ENCODE data around the gene LYRM1. TPM values are rescaled to one million over a fixed set of nuclear protein-coding genes. Genes with fewer than 3 reads are reported as not detected.
A peak's percentile ranks its signal among the peaks of the same experiment; 100 is the strongest.

LYRM1 gene
- total and polyA plus RNA-seq, 5 donors from 2014 or later, result 15.5 to 56.1 (median 52.4) TPM

DNA sequence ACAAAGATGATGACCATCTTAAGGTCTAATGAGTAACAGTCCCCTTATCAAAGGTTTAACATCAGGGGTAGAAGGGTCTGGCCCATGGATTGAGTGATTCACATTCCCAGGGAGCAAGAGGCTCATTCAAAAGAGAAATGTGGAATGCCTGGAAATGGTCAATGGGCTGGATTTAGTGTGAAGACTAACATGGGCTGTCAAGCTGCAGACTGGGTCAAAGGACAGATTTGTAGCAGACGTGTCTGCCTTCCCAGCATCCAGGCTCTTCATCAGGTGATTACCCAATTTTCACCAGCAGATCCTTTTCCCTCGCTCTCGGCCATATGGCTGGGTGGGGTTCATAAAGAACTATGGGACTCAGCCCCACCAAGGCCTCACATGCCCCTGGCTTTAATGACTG is 27.2 kb upstream of the LYRM1 start:
- no peaks in the 10 kb centered on the region for H3K9me3 ChIP-seq (ENCODE audit: control insufficient read depth in 2 of 2, low read length in 2 of 2)
- H3K36me3 ChIP-seq (ENCODE audit: control insufficient read depth, insufficient read depth, low read length), result no peaks in the 10 kb centered on the region
- no peaks in the 10 kb centered on the region for H3K27me3 ChIP-seq (ENCODE audit: control insufficient read depth, insufficient read depth, low read length)
- Mint-ChIP-seq H3K27me3 (peaks cover 4% of the 10 kb centered on the region), H3K4me1 (peaks cover 17 to 43% (median 39%) of the 10 kb centered on the region in 4 donors), H3K27ac (peak overlapping the region; percentile 93 to 98 (median 95)), H3K4me3 (peak overlapping the region in 2 of 4 donors; percentile 22 to 79), H3K36me3 (peaks cover 7% of the 10 kb centered on the region), H3K9me3 (no peaks in the 10 kb centered on the region)
- H3K27ac ChIP-seq (ENCODE audit: insufficient read depth, low read length, poor library complexity, severe bottlenecking), result peak overlapping the region; percentile 77
- DNase-seq, result no peak
- H3K4me1 ChIP-seq (ENCODE audit: control insufficient read depth, insufficient read depth, low read length, poor library complexity, severe bottlenecking), result peaks cover 21% of the 10 kb centered on the region
- no peak overlapping the region for H3K4me3 ChIP-seq (ENCODE audit: low read depth, low read length)
- ATAC-seq (ENCODE audit: low read depth in 2 of 2), result no peak

DNA sequence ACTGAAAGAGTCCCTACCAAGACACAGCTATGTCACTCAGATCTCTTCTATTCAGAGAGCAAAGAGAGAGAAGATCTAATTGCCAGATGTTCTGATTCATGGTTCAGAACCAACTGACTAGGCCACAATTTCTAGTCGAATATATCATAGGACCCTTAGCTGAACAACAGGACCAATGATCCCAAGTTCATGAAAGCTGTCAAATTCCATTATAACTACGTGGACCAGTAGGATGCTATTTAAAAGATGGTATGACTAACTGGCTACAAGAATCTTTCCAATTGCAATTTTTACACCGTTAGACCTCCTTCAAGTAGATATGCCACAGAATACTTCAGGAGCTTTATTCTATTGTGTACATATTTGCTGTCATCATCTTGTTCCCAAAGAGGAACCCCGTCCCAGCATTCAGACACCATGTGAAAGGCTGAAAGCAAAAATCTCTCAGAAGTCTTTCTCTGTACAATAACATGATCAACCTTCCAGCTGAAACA is 26.4 kb upstream of the LYRM1 start:
- Histone ChIP-seq H3K4me3 (ENCODE audit: low read depth, low read length) (peak overlapping the region; percentile 83), H3K4me1 (ENCODE audit: control insufficient read depth, insufficient read depth, low read length, poor library complexity, severe bottlenecking) (peaks cover 22% of the 10 kb centered on the region), H3K27ac (ENCODE audit: insufficient read depth, low read length, poor library complexity, severe bottlenecking) (peak overlapping the region; percentile 77), H3K27me3 (ENCODE audit: control insufficient read depth, insufficient read depth, low read length) (no peaks in the 10 kb centered on the region), H3K9me3 (ENCODE audit: control insufficient read depth in 2 of 2, low read length in 2 of 2) (no peaks in the 10 kb centered on the region), H3K36me3 (ENCODE audit: control insufficient read depth, insufficient read depth, low read length) (no peaks in the 10 kb centered on the region)
- no peak for ATAC-seq (ENCODE audit: low read depth in 2 of 2)
- Mint-ChIP-seq H3K27me3 (peaks cover 4% of the 10 kb centered on the region), H3K4me1 (peaks cover 17 to 50% (median 44%) of the 10 kb centered on the region in 4 donors), H3K27ac (peak overlapping the region; percentile 93 to 98 (median 95)), H3K9me3 (no peaks in the 10 kb centered on the region), H3K4me3 (peak overlapping the region; percentile 55 to 93 (median 75)), H3K36me3 (peaks cover 7% of the 10 kb centered on the region)
- no peak for DNase-seq

DNA sequence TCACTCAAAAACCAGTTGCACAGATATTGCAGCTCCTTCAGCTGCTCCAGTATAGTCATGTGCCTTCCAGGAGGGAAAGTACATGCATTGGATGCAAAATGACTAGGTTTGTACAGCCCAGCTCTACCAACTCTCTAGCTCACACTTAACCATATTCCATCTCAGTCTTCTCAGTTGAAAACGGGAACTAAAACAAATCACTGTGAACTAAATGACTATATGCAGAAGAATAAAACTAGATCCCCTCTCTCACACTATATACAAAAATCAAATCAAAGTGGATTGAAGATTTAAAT is 25.3 kb upstream of the LYRM1 start:
- H3K4me3 Mint-ChIP-seq, result peak overlapping the region in 2 of 4 donors; percentile 0 to 55
- Histone ChIP-seq H3K4me3 (ENCODE audit: low read depth, low read length) (peak overlapping the region; percentile 83), H3K27ac (ENCODE audit: insufficient read depth, low read length, poor library complexity, severe bottlenecking) (peak overlapping the region; percentile 77), H3K27me3 (ENCODE audit: control insufficient read depth, insufficient read depth, low read length) (no peaks in the 10 kb centered on the region), H3K36me3 (ENCODE audit: control insufficient read depth, insufficient read depth, low read length) (no peaks in the 10 kb centered on the region), H3K9me3 (ENCODE audit: control insufficient read depth in 2 of 2, low read length in 2 of 2) (no peaks in the 10 kb centered on the region), H3K4me1 (ENCODE audit: control insufficient read depth, insufficient read depth, low read length, poor library complexity, severe bottlenecking) (peaks cover 30% of the 10 kb centered on the region)
- peak overlapping the region; percentile 83 to 93 (median 85) for H3K27ac Mint-ChIP-seq
- H3K4me1 Mint-ChIP-seq, result peaks cover 22 to 57% (median 51%) of the 10 kb centered on the region in 4 donors
- peaks cover 7% of the 10 kb centered on the region for H3K36me3 Mint-ChIP-seq
- DNase-seq (no peak), ATAC-seq (ENCODE audit: low read depth in 2 of 2) (no peak)
- H3K9me3 Mint-ChIP-seq, result no peaks in the 10 kb centered on the region
- peaks cover 4% of the 10 kb centered on the region for H3K27me3 Mint-ChIP-seq

DNA sequence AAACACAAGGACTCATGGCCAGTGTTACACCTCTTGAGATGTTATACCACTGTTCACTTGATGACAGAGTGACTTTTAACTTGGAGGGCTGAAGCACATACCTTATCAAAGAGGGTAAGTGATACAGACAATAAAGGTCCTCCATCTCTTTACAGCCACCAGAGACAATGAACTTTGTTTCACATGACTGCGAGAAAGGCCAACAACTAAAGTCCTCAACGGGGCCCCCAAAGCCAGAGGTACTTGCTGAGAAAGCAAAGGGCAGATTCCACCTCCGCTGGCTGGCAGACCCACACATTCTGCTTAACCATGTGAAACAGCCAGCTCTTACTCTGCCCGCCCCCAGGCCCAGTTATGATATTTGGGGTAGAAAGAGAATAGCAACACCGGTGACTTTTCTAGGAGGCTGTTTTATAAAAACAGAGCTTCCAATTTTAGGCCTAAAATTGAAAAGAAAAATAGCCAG is 21.9 kb upstream of the LYRM1 start:
- Histone ChIP-seq H3K36me3 (ENCODE audit: control insufficient read depth, insufficient read depth, low read length) (no peaks in the 10 kb centered on the region), H3K4me3 (ENCODE audit: low read depth, low read length) (peak overlapping the region; percentile 22), H3K9me3 (ENCODE audit: control insufficient read depth in 2 of 2, low read length in 2 of 2) (no peaks in the 10 kb centered on the region), H3K27ac (ENCODE audit: insufficient read depth, low read length, poor library complexity, severe bottlenecking) (no peak overlapping the region), H3K4me1 (ENCODE audit: control insufficient read depth, insufficient read depth, low read length, poor library complexity, severe bottlenecking) (peaks cover 26% of the 10 kb centered on the region), H3K27me3 (ENCODE audit: control insufficient read depth, insufficient read depth, low read length) (no peaks in the 10 kb centered on the region)
- H3K4me1 Mint-ChIP-seq, result peaks cover 17 to 49% (median 40%) of the 10 kb centered on the region in 4 donors
- H3K27me3 Mint-ChIP-seq, result peaks cover 4% of the 10 kb centered on the region
- no peak overlapping the region for H3K4me3 Mint-ChIP-seq
- ATAC-seq (ENCODE audit: low read depth in 2 of 2), result no peak
- DNase-seq, result no peak
- peak overlapping the region in 2 of 3 donors; percentile 27 to 44 for H3K27ac Mint-ChIP-seq
- peaks cover 3% of the 10 kb centered on the region for H3K36me3 Mint-ChIP-seq
- no peaks in the 10 kb centered on the region for H3K9me3 Mint-ChIP-seq

DNA sequence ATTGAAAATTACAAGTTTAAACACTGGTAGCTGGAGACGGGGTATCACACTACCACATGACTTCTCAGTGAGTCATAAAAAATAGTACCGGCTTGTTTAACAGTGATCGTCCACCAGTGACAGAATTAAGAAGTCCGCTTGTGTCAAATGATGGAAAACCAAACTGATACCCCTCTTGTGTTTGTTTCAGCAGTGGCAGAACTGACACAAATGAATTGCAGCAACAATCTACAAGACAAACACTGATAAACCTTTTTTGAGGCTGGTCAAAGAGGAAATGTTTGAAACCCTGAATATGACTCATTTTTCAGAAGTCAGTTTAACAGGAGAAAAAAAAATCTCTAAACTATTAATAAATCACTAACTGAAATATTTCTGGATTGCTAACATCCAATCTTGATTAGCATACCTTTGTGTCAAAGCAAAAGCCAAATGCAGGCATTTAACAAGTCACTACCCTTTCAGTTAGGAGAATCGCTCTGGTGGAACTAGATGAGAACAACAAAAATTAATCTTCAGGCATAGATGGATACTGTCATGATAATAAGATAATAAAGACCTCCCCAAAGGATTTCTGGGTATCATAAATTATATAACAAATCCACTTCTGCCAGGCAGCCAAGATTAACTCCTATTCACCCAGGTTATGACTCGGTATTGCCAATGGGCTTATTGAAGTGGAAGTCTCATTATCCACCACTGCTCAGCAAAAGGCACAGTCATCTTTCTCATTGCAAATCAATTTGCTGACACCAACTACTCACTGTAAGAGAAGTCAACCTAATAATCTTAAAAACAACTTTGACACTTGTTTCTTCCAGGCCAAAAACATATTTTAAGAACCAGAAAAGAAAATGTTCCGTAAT is 21.2 kb upstream of the LYRM1 start:
- peak overlapping the region in 1 of 4 donors; percentile 47 for H3K4me3 Mint-ChIP-seq
- Histone ChIP-seq H3K36me3 (ENCODE audit: control insufficient read depth, insufficient read depth, low read length) (no peaks in the 10 kb centered on the region), H3K27me3 (ENCODE audit: control insufficient read depth, insufficient read depth, low read length) (no peaks in the 10 kb centered on the region), H3K27ac (ENCODE audit: insufficient read depth, low read length, poor library complexity, severe bottlenecking) (no peak overlapping the region), H3K9me3 (ENCODE audit: control insufficient read depth in 2 of 2, low read length in 2 of 2) (no peaks in the 10 kb centered on the region), H3K4me1 (ENCODE audit: control insufficient read depth, insufficient read depth, low read length, poor library complexity, severe bottlenecking) (peaks cover 19% of the 10 kb centered on the region), H3K4me3 (ENCODE audit: low read depth, low read length) (peak overlapping the region; percentile 22)
- no peaks in the 10 kb centered on the region for H3K9me3 Mint-ChIP-seq
- DNase-seq, result peak in 1 of 3 donors; percentile 13
- H3K36me3 Mint-ChIP-seq, result peaks cover 8% of the 10 kb centered on the region
- peaks cover 4% of the 10 kb centered on the region for H3K27me3 Mint-ChIP-seq
- peaks cover 21 to 48% (median 38%) of the 10 kb centered on the region in 4 donors for H3K4me1 Mint-ChIP-seq
- peak overlapping the region in 2 of 3 donors; percentile 16 to 44 for H3K27ac Mint-ChIP-seq
- ATAC-seq (ENCODE audit: low read depth in 2 of 2), result no peak

DNA sequence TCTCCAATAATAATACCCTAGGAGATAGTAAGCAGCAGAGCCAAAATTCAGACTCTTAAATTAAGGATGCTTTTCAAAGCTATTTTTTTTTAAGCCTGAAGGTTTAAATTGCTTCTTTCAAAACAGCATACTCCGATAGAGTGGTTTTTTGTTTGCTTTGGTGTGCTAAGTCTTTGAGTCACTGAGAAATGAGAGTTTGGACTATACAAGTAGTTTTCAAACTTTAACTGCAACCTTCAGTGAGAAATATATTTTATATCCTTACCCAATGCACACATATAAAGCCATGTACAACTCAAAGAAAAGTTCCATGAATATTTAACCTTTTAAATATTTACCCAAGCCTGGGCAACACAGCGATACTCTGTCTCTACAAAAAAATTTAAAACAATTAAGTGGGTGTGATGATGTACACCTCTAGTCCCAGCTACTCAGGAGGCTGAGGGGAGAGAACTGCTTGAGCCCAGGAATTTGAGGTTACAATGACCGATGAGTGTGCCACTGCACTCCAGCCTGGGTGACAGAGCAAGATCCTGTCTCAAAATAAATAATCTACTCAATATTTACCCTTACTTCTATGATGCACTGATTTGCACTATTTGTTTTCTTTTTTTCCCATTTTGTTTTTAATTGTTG is 19.6 kb upstream of the LYRM1 start:
- H3K27ac ChIP-seq (ENCODE audit: insufficient read depth, low read length, poor library complexity, severe bottlenecking), result no peak overlapping the region
- H3K36me3 Mint-ChIP-seq, result peaks cover 10% of the 10 kb centered on the region
- H3K27me3 ChIP-seq (ENCODE audit: control insufficient read depth, insufficient read depth, low read length), result no peaks in the 10 kb centered on the region
- H3K4me3 ChIP-seq (ENCODE audit: low read depth, low read length), result no peak overlapping the region
- no peaks in the 10 kb centered on the region for H3K9me3 ChIP-seq (ENCODE audit: control insufficient read depth in 2 of 2, low read length in 2 of 2)
- H3K27me3 Mint-ChIP-seq, result peaks cover 4% of the 10 kb centered on the region
- H3K36me3 ChIP-seq (ENCODE audit: control insufficient read depth, insufficient read depth, low read length), result no peaks in the 10 kb centered on the region
- H3K4me1 ChIP-seq (ENCODE audit: control insufficient read depth, insufficient read depth, low read length, poor library complexity, severe bottlenecking), result peaks cover 9% of the 10 kb centered on the region
- no peak for ATAC-seq (ENCODE audit: low read depth in 2 of 2)
- H3K27ac Mint-ChIP-seq, result peak overlapping the region in 1 of 3 donors; percentile 16
- H3K4me1 Mint-ChIP-seq, result peaks cover 13 to 36% (median 31%) of the 10 kb centered on the region in 4 donors
- no peaks in the 10 kb centered on the region for H3K9me3 Mint-ChIP-seq
- DNase-seq, result no peak
- H3K4me3 Mint-ChIP-seq, result no peak overlapping the region

DNA sequence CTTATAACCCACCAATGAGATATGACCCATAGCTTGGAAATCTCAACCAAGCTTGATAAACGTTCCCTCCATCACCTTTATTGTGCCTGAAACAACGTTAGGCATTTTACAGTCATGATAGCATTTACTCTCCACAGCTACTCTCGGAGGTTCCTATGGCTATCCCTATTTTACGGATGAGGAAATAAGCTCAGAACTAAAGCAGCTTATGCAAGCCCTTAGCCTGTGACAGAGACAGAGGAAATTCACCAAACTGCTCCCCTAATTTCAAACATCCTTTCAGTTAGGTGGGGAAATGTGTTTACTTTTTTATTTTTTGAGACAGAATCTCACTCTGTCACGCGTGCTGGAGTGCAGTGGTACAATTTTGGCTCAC is 19.1 kb upstream of the LYRM1 start:
- no peaks in the 10 kb centered on the region for H3K9me3 ChIP-seq (ENCODE audit: control insufficient read depth in 2 of 2, low read length in 2 of 2)
- ATAC-seq (ENCODE audit: low read depth in 2 of 2) (no peak), DNase-seq (no peak)
- H3K4me3 ChIP-seq (ENCODE audit: low read depth, low read length), result no peak overlapping the region
- peak overlapping the region in 1 of 3 donors; percentile 16 for H3K27ac Mint-ChIP-seq
- H3K27me3 ChIP-seq (ENCODE audit: control insufficient read depth, insufficient read depth, low read length), result no peaks in the 10 kb centered on the region
- H3K4me1 ChIP-seq (ENCODE audit: control insufficient read depth, insufficient read depth, low read length, poor library complexity, severe bottlenecking), result peaks cover 9% of the 10 kb centered on the region
- no peak overlapping the region for H3K4me3 Mint-ChIP-seq
- peaks cover 15 to 34% (median 31%) of the 10 kb centered on the region in 4 donors for H3K4me1 Mint-ChIP-seq
- no peaks in the 10 kb centered on the region for H3K36me3 ChIP-seq (ENCODE audit: control insufficient read depth, insufficient read depth, low read length)
- no peaks in the 10 kb centered on the region for H3K9me3 Mint-ChIP-seq
- H3K27me3 Mint-ChIP-seq, result peaks cover 4% of the 10 kb centered on the region
- H3K27ac ChIP-seq (ENCODE audit: insufficient read depth, low read length, poor library complexity, severe bottlenecking), result no peak overlapping the region
- peaks cover 9% of the 10 kb centered on the region for H3K36me3 Mint-ChIP-seq
